Endothelial cell of umbilical vein (primary cell): ENCODE data around the gene TSFM. TPM values are rescaled to one million over a fixed set of nuclear protein-coding genes. Genes with fewer than 3 reads are reported as not detected.

ENCODE experiments used
- BruUV-seq: library from RNA; stranded (reverse); fragments of 400-500 nt; replicated peaks from 2 replicates; lab custom pipeline; 2021; lab: Mats Ljungman, UMichigan
- CTCF ChIA-PET: fragments of 300-600, 350-600 bp; sonication (Branson Sonifier 250); formaldehyde crosslinking; loops from one replicate; lab custom pipeline; 2021; ENCODE audit warnings: antibody characterized with exemption, inconsistent platforms; lab: Charles Lee
- POLR2A ChIA-PET: fragments of 300-600, 350-600 bp; sonication (Branson Sonifier 250); formaldehyde crosslinking; loops from one replicate; lab custom pipeline; 2021; ENCODE audit warnings: antibody characterized with exemption, inconsistent platforms; lab: Charles Lee
- DNase-seq: peaks from one replicate; pipeline ENCODE4 v3.0.0-alpha.2; 2011; ENCODE audit warnings: low read depth, low spot score
- FAIRE-seq: peaks from 2 replicates; lab custom pipeline; 2011; peaks lifted over from hg19 to GRCh38; lab: Jason Lieb, UNC
- H2AFZ ChIP-seq: 2 replicates; pipeline ENCODE4 v1.6.0; 2012; ENCODE audit warnings: low read depth, low read length, control low read depth, inconsistent platforms
- H3K27ac ChIP-seq: 2 replicates; pipeline ENCODE4 v1.5.1; 2011; ENCODE audit warnings: low read depth, mild to moderate bottlenecking, control low read depth, low read length, moderate library complexity; ENCODE audit not compliant: insufficient read depth
- H3K27me3 ChIP-seq, 2 experiments: 2 replicates each; pipeline versions ENCODE4 v1.6.0 to v1.6.1; 2011; ENCODE audit warnings: low read length in 2 of 2, mixed read lengths in 1 of 2; ENCODE audit not compliant: control insufficient read depth in 2 of 2, insufficient read depth in 2 of 2
- H3K36me3 ChIP-seq, 2 experiments: 2 replicates in 1 of 2; 3 replicates in 1 of 2; pipeline ENCODE4 v1.5.1; 2011; ENCODE audit warnings: low read length in 2 of 2, mild to moderate bottlenecking in 1 of 2, moderate library complexity in 1 of 2; ENCODE audit not compliant: control insufficient read depth in 2 of 2, insufficient read depth in 2 of 2; ENCODE audit errors: extremely low read depth in 1 of 2
- H3K4me1 ChIP-seq: 3 replicates; pipeline ENCODE4 v1.5.1; 2011; ENCODE audit warnings: mild to moderate bottlenecking, low read length; ENCODE audit not compliant: control insufficient read depth, insufficient read depth; ENCODE audit errors: extremely low read depth
- H3K4me2 ChIP-seq: 2 replicates; pipeline ENCODE4 v1.6.1; 2011; ENCODE audit warnings: low read length, control low read depth, mixed read lengths; ENCODE audit not compliant: insufficient read depth
- H3K4me3 ChIP-seq, 3 experiments: fragments of 200-600 bp in 1 of 3; sonication (generic), shearing (Covaris generic) in 1 of 3; replicated peaks in 1 of 3; 2 replicates each; pipeline ENCODE4 v1.5.1; 2011 to 2016; ENCODE audit warnings: control low read depth in 3 of 3, low read length in 3 of 3, mild to moderate bottlenecking in 2 of 3, inconsistent platforms in 1 of 3, low read depth in 1 of 3, moderate library complexity in 1 of 3; ENCODE audit not compliant: insufficient read depth in 1 of 3
- H3K79me2 ChIP-seq: 2 replicates; pipeline ENCODE4 v1.6.0; 2012; ENCODE audit warnings: low read length, inconsistent platforms; ENCODE audit not compliant: control insufficient read depth, insufficient read depth
- H3K9ac ChIP-seq: replicated peaks from 2 replicates; pipeline ENCODE3; 2011; ENCODE audit warnings: low read length, control low read depth; ENCODE audit not compliant: insufficient read depth; ENCODE audit errors: extremely low read depth
- H3K9me1 ChIP-seq: replicated peaks from 3 replicates; pipeline ENCODE4 v1.6.0; 2011; ENCODE audit warnings: mild to moderate bottlenecking, low read length; ENCODE audit not compliant: control insufficient read depth, insufficient read depth; ENCODE audit errors: extremely low read depth
- H3K9me3 ChIP-seq: replicated peaks from 2 replicates; pipeline ENCODE4 v1.5.1; 2012; ENCODE audit warnings: low read length, inconsistent platforms; ENCODE audit not compliant: control insufficient read depth, insufficient read depth
- H4K20me1 ChIP-seq: replicated peaks from 2 replicates; pipeline ENCODE3; 2011; ENCODE audit warnings: mild to moderate bottlenecking, low read length; ENCODE audit not compliant: control insufficient read depth, insufficient read depth; ENCODE audit errors: extremely low read depth
- EZH2 ChIP-seq: IDR thresholded peaks from 2 replicates; pipeline ENCODE4 v1.6.1; 2012; ENCODE audit warnings: borderline replicate concordance, low read depth, mild to moderate bottlenecking, moderate library complexity, low read length, inconsistent platforms; ENCODE audit not compliant: severe bottlenecking
- FOS ChIP-seq: IDR thresholded peaks from 2 replicates; pipeline ENCODE4 v1.6.1; 2011; ENCODE audit warnings: mild to moderate bottlenecking, low read length, moderate library complexity, borderline replicate concordance; ENCODE audit not compliant: insufficient read depth
- GATA2 ChIP-seq: IDR thresholded peaks from 2 replicates; pipeline ENCODE4 v1.7.0; 2011; ENCODE audit warnings: low read depth, mild to moderate bottlenecking, moderate library complexity, mixed read lengths, low read length; ENCODE audit not compliant: insufficient read length, insufficient read depth
- JUN ChIP-seq: IDR thresholded peaks from 2 replicates; pipeline ENCODE4 v1.6.1; 2011; ENCODE audit warnings: borderline replicate concordance, low read depth; ENCODE audit not compliant: insufficient read length, insufficient read depth
- MAX ChIP-seq: IDR thresholded peaks from 2 replicates; pipeline ENCODE4 v1.6.1; 2011; ENCODE audit not compliant: insufficient read depth, insufficient read length
- MYC ChIP-seq: IDR thresholded peaks from one replicate; pipeline ENCODE4 v1.6.1; 2011; ENCODE audit warnings: mild to moderate bottlenecking, low read depth, low read length
- POLR2A ChIP-seq: IDR thresholded peaks from 2 replicates; pipeline ENCODE4 v1.6.1; 2012; ENCODE audit warnings: low read depth, mild to moderate bottlenecking, control low read depth, low read length
- POLR2AphosphoS5 ChIP-seq: IDR thresholded peaks from 2 replicates; pipeline ENCODE4 v1.6.1; 2012; ENCODE audit warnings: low read depth, mild to moderate bottlenecking, control low read depth, low read length, moderate library complexity; ENCODE audit not compliant: insufficient read depth
- dilution Hi-C: fragments of 300-500 bp; cut with MboI; formaldehyde crosslinking; loops from one replicate; pipeline ENCODE4 v1.15.0; 2019; ENCODE audit warnings: low sequenced_read_pairs; ENCODE audit not compliant: extremely low pct_ligation_motif_present
- intact Hi-C: fragments of 100-400 bp; cut with micrococcal nuclease; formaldehyde crosslinking; loops from one replicate; pipeline ENCODE4 v1.10.0; 2022
- polyA plus RNA-seq, 4 experiments: library from polyadenylated mRNA; depleted of rRNA in 3 of 4; stranded (reverse) in 3 of 4; unstranded in 1 of 4; fragments of >200 nt; gene quantifications; 2 replicates each; pipeline versions ENCODE4 v1.2.1 to v1.2.3, GENCODE V29; 2011 to 2012; ENCODE audit warnings: missing spikeins in 1 of 4
- total RNA-seq: library from RNA; stranded (reverse); gene quantifications from 2 replicates; pipeline ENCODE4 v1.2.3, GENCODE V29; 2021
- TF ChIP-seq, protein P1 (sequence below), 2 donors: IDR thresholded peaks; 1 replicate in 1 of 2; 2 replicates in 1 of 2; pipeline ENCODE4 v1.5.1; 2011; ENCODE audit warnings: low read length in 2 of 2, mild to moderate bottlenecking in 2 of 2, moderate library complexity in 2 of 2, control low read depth in 1 of 2, inconsistent platforms in 1 of 2, low read depth in 1 of 2; ENCODE audit not compliant: insufficient read depth in 1 of 2; ENCODE audit errors: extremely low read depth in 1 of 2

Gene TSFM
- total and polyA plus RNA-seq, 2 donors (not counting 3 experiments of a cell fraction or from before 2014, with no cell fraction given) = 16.5 to 41.8 TPM

GRCh38 chr12:57807285-57807684 is 24.7 kb downstream of the TSFM start:
- Histone ChIP-seq H4K20me1 (no peaks in the 10 kb centered on the region), H3K9me3 (no peaks in the 10 kb centered on the region), H3K9ac (no peak overlapping the region), H3K9me1 (no peaks in the 10 kb centered on the region), H3K4me3 (no peak overlapping the region), H2AFZ (no peak overlapping the region), H3K4me2 (no peak overlapping the region), H3K27ac (no peak overlapping the region), H3K36me3 (peaks cover 0 to 8% of the 10 kb centered on the region in 2 experiments), H3K27me3 (no peaks in the 10 kb centered on the region), H3K79me2 (no peaks in the 10 kb centered on the region), H3K4me1 (no peaks in the 10 kb centered on the region)
- dilution Hi-C loops (no loop called here), intact Hi-C loops (no loop called here)
- no peak for FAIRE-seq
- POLR2A ChIA-PET = no interaction called here
- CTCF ChIA-PET = interaction anchor here (0.5 to 1.2 kb wide), 3 partner anchors 9 to 172 kb away, joined by 3 read pairs; no protein-coding TSS in a partner anchor
- TF ChIP-seq MAX = no peak
- no peak for TF ChIP-seq MYC
- no peak for DNase-seq
- BruUV-seq = no TSS peak

GRCh38 chr12:57808351-57808750 is 25.8 kb downstream of the TSFM start:
- intact Hi-C loops (no loop called here), dilution Hi-C loops (no loop called here)
- ChIA-PET POLR2A (no interaction called here), CTCF (interaction anchor here (1.0 kb wide), 1 partner anchor 15 kb away, joined by 3 read pairs; no protein-coding TSS in a partner anchor)
- H3K27ac ChIP-seq = no peak overlapping the region
- no peak overlapping the region for H3K4me2 ChIP-seq
- peaks cover 0 to 8% of the 10 kb centered on the region in 2 experiments for H3K36me3 ChIP-seq
- FAIRE-seq (no peak), DNase-seq (no peak)
- no TSS peak for BruUV-seq
- no peak for TF ChIP-seq MYC
- TF ChIP-seq, protein P1, sequence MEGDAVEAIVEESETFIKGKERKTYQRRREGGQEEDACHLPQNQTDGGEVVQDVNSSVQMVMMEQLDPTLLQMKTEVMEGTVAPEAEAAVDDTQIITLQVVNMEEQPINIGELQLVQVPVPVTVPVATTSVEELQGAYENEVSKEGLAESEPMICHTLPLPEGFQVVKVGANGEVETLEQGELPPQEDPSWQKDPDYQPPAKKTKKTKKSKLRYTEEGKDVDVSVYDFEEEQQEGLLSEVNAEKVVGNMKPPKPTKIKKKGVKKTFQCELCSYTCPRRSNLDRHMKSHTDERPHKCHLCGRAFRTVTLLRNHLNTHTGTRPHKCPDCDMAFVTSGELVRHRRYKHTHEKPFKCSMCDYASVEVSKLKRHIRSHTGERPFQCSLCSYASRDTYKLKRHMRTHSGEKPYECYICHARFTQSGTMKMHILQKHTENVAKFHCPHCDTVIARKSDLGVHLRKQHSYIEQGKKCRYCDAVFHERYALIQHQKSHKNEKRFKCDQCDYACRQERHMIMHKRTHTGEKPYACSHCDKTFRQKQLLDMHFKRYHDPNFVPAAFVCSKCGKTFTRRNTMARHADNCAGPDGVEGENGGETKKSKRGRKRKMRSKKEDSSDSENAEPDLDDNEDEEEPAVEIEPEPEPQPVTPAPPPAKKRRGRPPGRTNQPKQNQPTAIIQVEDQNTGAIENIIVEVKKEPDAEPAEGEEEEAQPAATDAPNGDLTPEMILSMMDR (IDR thresholded peaks at IDR 0.05; ENCODE audit: extremely low read depth in 1 of 2, insufficient read depth in 1 of 2, low read depth in 1 of 2, low read length in 2 of 2) = no peak
- no peak for TF ChIP-seq MAX
- TF ChIP-seq JUN = no peak
- TF ChIP-seq EZH2 = no peak
- no peak for TF ChIP-seq GATA2
- no peak for TF ChIP-seq FOS
- no peak for TF ChIP-seq POLR2A
- TF ChIP-seq POLR2AphosphoS5 = no peak
- H3K27me3 ChIP-seq = no peaks in the 10 kb centered on the region
- no peak overlapping the region for H2AFZ ChIP-seq
- no peaks in the 10 kb centered on the region for H3K9me3 ChIP-seq
- H3K9ac ChIP-seq = no peak overlapping the region
- H3K9me1 ChIP-seq = no peaks in the 10 kb centered on the region
- H4K20me1 ChIP-seq = no peaks in the 10 kb centered on the region
- no peaks in the 10 kb centered on the region for H3K79me2 ChIP-seq
- H3K4me3 ChIP-seq = no peak overlapping the region
- no peaks in the 10 kb centered on the region for H3K4me1 ChIP-seq
